HepG2 (cell line): ENCODE data around the gene ACSF3. TPM values are rescaled to one million over a fixed set of nuclear protein-coding genes. Genes with fewer than 3 reads are reported as not detected.

ENCODE experiments used
- BORCS8-MEF2B ChIP-seq: sonication (generic); formaldehyde crosslinking; IDR thresholded peaks from 2 replicates; pipeline ENCODE4 v1.8.0; 2022; ENCODE audit warnings: mild to moderate bottlenecking, missing genetic modification reagents
- GTF3A ChIP-seq: sonication (generic); formaldehyde crosslinking; conservative IDR thresholded peaks from 2 replicates; pipeline ENCODE4 v1.4.0; 2020; ENCODE audit warnings: mild to moderate bottlenecking, missing genetic modification reagents
- HMG20B ChIP-seq: conservative IDR thresholded peaks from 2 replicates; pipeline ENCODE4 v1.6.1; 2016; ENCODE audit warnings: missing genetic modification reagents, missing compliant biosample characterization
- KAT8 ChIP-seq: IDR thresholded peaks from 2 replicates; pipeline ENCODE4 v1.6.1; 2016; ENCODE audit warnings: missing genetic modification reagents, missing compliant biosample characterization
- KLF13 ChIP-seq: sonication (generic); formaldehyde crosslinking; IDR thresholded peaks from 2 replicates; pipeline ENCODE4 v1.4.0; 2020; ENCODE audit warnings: mild to moderate bottlenecking, missing genetic modification reagents
- MIXL1 ChIP-seq: IDR thresholded peaks from 2 replicates; pipeline ENCODE4 v1.6.1; 2016
- MXD4 ChIP-seq: IDR thresholded peaks from 2 replicates; pipeline ENCODE4 v1.6.1; 2016; ENCODE audit warnings: mild to moderate bottlenecking, missing biosample characterization, missing genetic modification reagents
- NFKB2 ChIP-seq: sonication (generic); formaldehyde crosslinking; IDR thresholded peaks from 2 replicates; pipeline ENCODE4 v1.4.0; 2020; ENCODE audit warnings: missing genetic modification reagents, borderline replicate concordance
- NR2F1 ChIP-seq, 2 experiments: fragments of 450-650 bp in 1 of 2; formaldehyde crosslinking in 1 of 2; IDR thresholded peaks; 2 replicates each; pipeline versions ENCODE4 v1.5.0 to v1.6.1; 2016 to 2020; ENCODE audit warnings: mild to moderate bottlenecking in 1 of 2, missing compliant biosample characterization in 1 of 2, missing genetic modification reagents in 1 of 2, moderate library complexity in 1 of 2
- POLR2G ChIP-seq: fragments of 200-400 bp; formaldehyde crosslinking; IDR thresholded peaks from 2 replicates; pipeline ENCODE4 v1.6.1; 2018; ENCODE audit warnings: mild to moderate bottlenecking, low read depth, low read length, moderate library complexity
- PTBP1 ChIP-seq: fragments of 200-400 bp; formaldehyde crosslinking; IDR thresholded peaks from 2 replicates; pipeline ENCODE4 v1.6.1; 2018; ENCODE audit warnings: low read length, low read depth; ENCODE audit not compliant: poor library complexity, severe bottlenecking
- RARG ChIP-seq: sonication (generic); formaldehyde crosslinking; IDR thresholded peaks from 2 replicates; pipeline ENCODE4 v1.4.0; 2020; ENCODE audit warnings: low read depth, mild to moderate bottlenecking, missing genetic modification reagents
- RELA ChIP-seq: sonication (generic); formaldehyde crosslinking; IDR thresholded peaks from 2 replicates; pipeline ENCODE4 v1.4.0; 2020; ENCODE audit warnings: missing genetic modification reagents
- SAP130 ChIP-seq: IDR thresholded peaks from 2 replicates; pipeline ENCODE4 v1.6.1; 2016; ENCODE audit warnings: low read depth
- SMYD3 ChIP-seq: sonication (generic); formaldehyde crosslinking; IDR thresholded peaks from 2 replicates; pipeline ENCODE4 v1.8.1; 2023; ENCODE audit warnings: mild to moderate bottlenecking, missing genetic modification reagents
- SNRNP70 ChIP-seq: fragments of 200-400 bp; formaldehyde crosslinking; IDR thresholded peaks from 2 replicates; pipeline ENCODE4 v1.6.1; 2017; ENCODE audit warnings: mild to moderate bottlenecking, low read depth, low read length, moderate library complexity
- ZFP37 ChIP-seq: sonication (generic); formaldehyde crosslinking; IDR thresholded peaks from 2 replicates; pipeline ENCODE4 v1.4.0; 2020; ENCODE audit warnings: missing genetic modification reagents, borderline replicate concordance
- ZMAT3 ChIP-seq: sonication (generic); formaldehyde crosslinking; conservative IDR thresholded peaks from 2 replicates; pipeline ENCODE4 v1.7.0; 2021; ENCODE audit warnings: missing genetic modification reagents
- ZNF205 ChIP-seq: IDR thresholded peaks from 2 replicates; pipeline ENCODE4 v1.6.1; 2018; ENCODE audit warnings: missing biosample characterization, missing genetic modification reagents
- ZNF207 ChIP-seq: fragments of 450-650 bp; IDR thresholded peaks from 2 replicates; pipeline ENCODE4 v1.6.1; 2016; ENCODE audit warnings: antibody characterized with exemption, borderline replicate concordance
- ZNF337 ChIP-seq: sonication (generic); formaldehyde crosslinking; IDR thresholded peaks from 2 replicates; pipeline ENCODE4 v1.5.1; 2020; ENCODE audit warnings: missing genetic modification reagents, low read depth, mild to moderate bottlenecking, borderline replicate concordance
- polyA plus RNA-seq, 8 experiments: library from polyadenylated mRNA; depleted of rRNA in 3 of 8; stranded (reverse) in 7 of 8; unstranded in 1 of 8; fragments of >200 nt; fragmentation: Illumina TruSeq in 4 of 8; extraction: Trizol in 4 of 8; gene quantifications; 2 replicates each; pipeline versions ENCODE4 v1.2.1 to v1.2.3, GENCODE V29; 2011 to 2016; ENCODE audit warnings: low read depth in 4 of 8, missing spikeins in 1 of 8, mixed read lengths in 1 of 8; ENCODE audit not compliant: insufficient read depth in 1 of 8
- total RNA-seq, 5 experiments: library from RNA; depleted of rRNA; stranded (reverse); fragments of >200 nt; fragmentation: Illumina TruSeq; extraction: Trizol; gene quantifications; 2 replicates each; pipeline ENCODE4 v1.2.3, GENCODE V29; 2016; ENCODE audit warnings: low read depth in 1 of 5
- TF ChIP-seq, protein P1 (sequence below): sonication (generic); formaldehyde crosslinking; IDR thresholded peaks from 2 replicates; pipeline ENCODE4 v1.5.0; 2020; ENCODE audit warnings: missing genetic modification reagents
- TF ChIP-seq, protein P2 (sequence below): sonication (generic); formaldehyde crosslinking; IDR thresholded peaks from 2 replicates; pipeline ENCODE4 v1.4.0; 2020; ENCODE audit warnings: missing genetic modification reagents
- TF ChIP-seq, protein P3 (sequence below): sonication (generic); formaldehyde crosslinking; IDR thresholded peaks from 2 replicates; pipeline ENCODE4 v1.5.0; 2020; ENCODE audit warnings: missing genetic modification reagents
- TF ChIP-seq, protein P4 (sequence below): sonication (generic); formaldehyde crosslinking; IDR thresholded peaks from 2 replicates; pipeline ENCODE4 v1.8.0; 2022; ENCODE audit warnings: missing genetic modification reagents, low read depth, mild to moderate bottlenecking, borderline replicate concordance
- TF ChIP-seq, protein P5 (sequence below): sonication (generic); formaldehyde crosslinking; IDR thresholded peaks from 2 replicates; pipeline ENCODE4 v1.8.1; 2023; ENCODE audit warnings: mild to moderate bottlenecking, missing genetic modification reagents

ACSF3 gene
- total and polyA plus RNA-seq, 2 of the 13 experiments (the other 11 are each of a cell fraction or from before 2014, with no cell fraction given): 14.9 to 30.6 TPM

DNA sequence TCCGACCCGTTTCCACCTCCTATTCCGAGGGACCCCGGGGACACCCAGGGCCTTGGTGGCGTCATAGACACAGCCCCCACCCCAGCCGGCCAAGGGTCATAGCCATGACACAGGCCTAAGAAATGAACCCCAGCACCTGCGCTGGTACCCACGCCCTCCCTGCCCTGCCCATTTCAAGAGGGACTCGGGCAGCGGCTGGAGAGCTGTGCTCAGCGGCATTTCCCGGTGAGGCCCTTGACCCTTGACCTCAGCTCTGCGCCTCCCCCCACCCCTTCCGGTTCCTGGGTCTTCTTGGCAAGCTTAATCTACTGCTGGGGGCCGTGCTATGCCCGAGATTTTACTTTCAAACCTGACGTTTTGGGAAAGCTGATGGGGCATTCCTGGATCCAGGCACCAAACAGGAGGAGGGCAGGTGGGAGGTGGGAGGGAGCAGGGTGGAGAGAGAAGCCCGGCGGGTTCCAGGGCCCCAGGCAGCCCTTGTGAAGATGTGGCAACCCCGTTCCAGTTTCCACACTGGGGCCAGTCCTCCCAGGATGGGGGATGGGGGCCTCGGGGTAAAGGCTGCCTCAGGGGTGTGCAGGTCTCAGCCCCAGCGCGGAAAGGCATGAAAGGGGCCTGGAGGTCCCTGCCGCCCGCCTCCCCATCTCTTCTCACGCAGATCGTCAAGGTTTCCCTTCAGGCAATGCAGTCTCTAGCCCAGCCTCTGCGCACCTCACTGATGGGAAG is 106.6 kb downstream of the ACSF3 start, which contains the start of gene SLC22A31 (continued):
- no peak for TF ChIP-seq NFKB2
- TF ChIP-seq POLR2G: peak; percentile 68
- TF ChIP-seq ZFP37 (CRISPR knock-in tag): no peak
- 0 out of 2 replicates have a peak, but pooled peaks have one; percentile 21 for TF ChIP-seq MIXL1 (CRISPR knock-in tag)
- 0 out of 2 replicates have a peak, but pooled peaks have one; percentile 32 for TF ChIP-seq GTF3A (CRISPR knock-in tag)
- no peak for TF ChIP-seq ZNF207
- TF ChIP-seq PTBP1: peak; percentile 14
- no peak; the same call in 1 of the 2 replicates for TF ChIP-seq BORCS8-MEF2B (CRISPR knock-in tag)
- TF ChIP-seq, protein P1, sequence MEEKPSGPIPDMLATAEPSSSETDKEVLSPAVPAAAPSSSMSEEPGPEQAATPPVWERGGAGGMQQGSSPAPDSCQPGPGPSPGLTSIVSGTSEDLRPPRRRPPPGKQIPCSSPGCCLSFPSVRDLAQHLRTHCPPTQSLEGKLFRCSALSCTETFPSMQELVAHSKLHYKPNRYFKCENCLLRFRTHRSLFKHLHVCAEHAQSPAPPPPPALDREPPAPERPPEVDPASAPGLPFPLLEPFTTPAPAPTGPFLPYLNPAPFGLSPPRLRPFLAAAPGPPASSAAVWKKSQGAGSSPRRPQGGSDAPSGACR (CRISPR knock-in tag): peak; percentile 57; the same call in 1 of the 2 replicates
- peak; percentile 61; the same call in 1 of the 2 replicates for TF ChIP-seq KAT8 (CRISPR knock-in tag)
- TF ChIP-seq, protein P2, sequence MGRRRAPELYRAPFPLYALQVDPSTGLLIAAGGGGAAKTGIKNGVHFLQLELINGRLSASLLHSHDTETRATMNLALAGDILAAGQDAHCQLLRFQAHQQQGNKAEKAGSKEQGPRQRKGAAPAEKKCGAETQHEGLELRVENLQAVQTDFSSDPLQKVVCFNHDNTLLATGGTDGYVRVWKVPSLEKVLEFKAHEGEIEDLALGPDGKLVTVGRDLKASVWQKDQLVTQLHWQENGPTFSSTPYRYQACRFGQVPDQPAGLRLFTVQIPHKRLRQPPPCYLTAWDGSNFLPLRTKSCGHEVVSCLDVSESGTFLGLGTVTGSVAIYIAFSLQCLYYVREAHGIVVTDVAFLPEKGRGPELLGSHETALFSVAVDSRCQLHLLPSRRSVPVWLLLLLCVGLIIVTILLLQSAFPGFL (CRISPR knock-in tag): peak; percentile 29; the same call in 1 of the 2 replicates
- TF ChIP-seq, protein P3, sequence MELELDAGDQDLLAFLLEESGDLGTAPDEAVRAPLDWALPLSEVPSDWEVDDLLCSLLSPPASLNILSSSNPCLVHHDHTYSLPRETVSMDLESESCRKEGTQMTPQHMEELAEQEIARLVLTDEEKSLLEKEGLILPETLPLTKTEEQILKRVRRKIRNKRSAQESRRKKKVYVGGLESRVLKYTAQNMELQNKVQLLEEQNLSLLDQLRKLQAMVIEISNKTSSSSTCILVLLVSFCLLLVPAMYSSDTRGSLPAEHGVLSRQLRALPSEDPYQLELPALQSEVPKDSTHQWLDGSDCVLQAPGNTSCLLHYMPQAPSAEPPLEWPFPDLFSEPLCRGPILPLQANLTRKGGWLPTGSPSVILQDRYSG (CRISPR knock-in tag): peak; percentile 20; the same call in 1 of the 2 replicates
- TF ChIP-seq, protein P4, sequence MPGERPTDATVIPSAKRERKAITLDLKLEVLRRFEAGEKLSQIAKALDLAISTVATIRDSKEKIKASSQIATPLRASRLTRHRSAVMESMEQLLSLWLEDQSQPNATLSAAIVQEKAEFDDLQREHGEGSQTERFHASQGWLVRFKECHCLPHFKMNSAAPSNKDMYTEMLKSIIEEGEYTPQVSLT: 0 out of 2 replicates have a peak, but pooled peaks have one; percentile 54
- TF ChIP-seq HMG20B: no peak
- peak; percentile 95 for TF ChIP-seq SAP130
- TF ChIP-seq SMYD3: no peak
- peak; percentile 17; the same call in 1 of the 2 replicates for TF ChIP-seq MXD4 (CRISPR knock-in tag)
- TF ChIP-seq ZNF205 (CRISPR knock-in tag): no peak
- TF ChIP-seq ZMAT3 (CRISPR knock-in tag): no peak
- TF ChIP-seq KLF13: no peak
- no peak for TF ChIP-seq RARG
- no peak for TF ChIP-seq SNRNP70
- no peak for TF ChIP-seq RELA (CRISPR knock-in tag)
- no peak for TF ChIP-seq ZNF337 (CRISPR knock-in tag)
- TF ChIP-seq NR2F1 (CRISPR knock-in tag; IDR thresholded peaks at IDR 0.05): peak; percentile 93 to 97
- TF ChIP-seq, protein P5, sequence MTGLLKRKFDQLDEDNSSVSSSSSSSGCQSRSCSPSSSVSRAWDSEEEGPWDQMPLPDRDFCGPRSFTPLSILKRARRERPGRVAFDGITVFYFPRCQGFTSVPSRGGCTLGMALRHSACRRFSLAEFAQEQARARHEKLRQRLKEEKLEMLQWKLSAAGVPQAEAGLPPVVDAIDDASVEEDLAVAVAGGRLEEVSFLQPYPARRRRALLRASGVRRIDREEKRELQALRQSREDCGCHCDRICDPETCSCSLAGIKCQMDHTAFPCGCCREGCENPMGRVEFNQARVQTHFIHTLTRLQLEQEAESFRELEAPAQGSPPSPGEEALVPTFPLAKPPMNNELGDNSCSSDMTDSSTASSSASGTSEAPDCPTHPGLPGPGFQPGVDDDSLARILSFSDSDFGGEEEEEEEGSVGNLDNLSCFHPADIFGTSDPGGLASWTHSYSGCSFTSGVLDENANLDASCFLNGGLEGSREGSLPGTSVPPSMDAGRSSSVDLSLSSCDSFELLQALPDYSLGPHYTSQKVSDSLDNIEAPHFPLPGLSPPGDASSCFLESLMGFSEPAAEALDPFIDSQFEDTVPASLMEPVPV (CRISPR knock-in tag): peak; percentile 72; the same call in 1 of the 2 replicates
